ENCODE measurements around the gene LZTR1.
A peak's percentile ranks its signal among the peaks of the same experiment; 100 is the strongest.
"Not testable (repeated sequence)": the region's sequence is repeated elsewhere in the genome, so short reads cannot be mapped to it uniquely, and the experiment has no call there.

LZTR1 gene

GRCh38 chr22:20996598-20997535 lies 14.8 kb downstream of the LZTR1 start:
- no peak for DNase-seq (ENCODE audit: low read depth)

- no peak for DNase-seq (ENCODE audit: low read depth)
Measured at GRCh38 chr22:20997536-20998257, 15.6 kb downstream of the LZTR1 start.

GRCh38 chr22:20998411-20999336 lies 16.6 kb downstream of the LZTR1 start:
- no peak for DNase-seq (ENCODE audit: low read depth)

- no peak for DNase-seq (ENCODE audit: low read depth)
Measured at GRCh38 chr22:20999350-21000206, 17.5 kb downstream of the LZTR1 start.

GRCh38 chr22:21000207-21000986 lies 18.3 kb downstream of the LZTR1 start:
- DNase-seq (ENCODE audit: low read depth): no peak

- no peak for DNase-seq (ENCODE audit: low read depth)
Measured at GRCh38 chr22:21000987-21001600, 19.0 kb downstream of the LZTR1 start.

- DNase-seq (ENCODE audit: low read depth): peak; percentile 94
Measured at GRCh38 chr22:21001601-21002325, 19.7 kb downstream of the LZTR1 start, which contains the start of gene THAP7. TSS of gene THAP7 (minus strand) at chr22:21002118. CDS start at chr22:21001911, 207 bp downstream.

GRCh38 chr22:21003782-21004181 lies 21.7 kb downstream of the LZTR1 start:
- DNase-seq (ENCODE audit: low read depth): no peak

- not testable (repeated sequence) for DNase-seq (ENCODE audit: low read depth)
Measured at GRCh38 chr22:21009208-21009607, 27.1 kb downstream of the LZTR1 start.

- DNase-seq (ENCODE audit: low read depth): no peak
Measured at GRCh38 chr22:21009638-21010425, 27.7 kb downstream of the LZTR1 start.

GRCh38 chr22:21010426-21011113 lies 28.5 kb downstream of the LZTR1 start:
- DNase-seq (ENCODE audit: low read depth): no peak

- no peak for DNase-seq (ENCODE audit: low read depth)
Measured at GRCh38 chr22:21012446-21013407, 30.6 kb downstream of the LZTR1 start.

GRCh38 chr22:21013657-21014201 lies 31.6 kb downstream of the LZTR1 start:
- no peak for DNase-seq (ENCODE audit: low read depth)

- peak; percentile 64 for DNase-seq (ENCODE audit: low read depth)
Measured at GRCh38 chr22:21014202-21014725, 32.2 kb downstream of the LZTR1 start.

GRCh38 chr22:21014726-21015465 lies 32.8 kb downstream of the LZTR1 start, which contains the start of gene P2RX6:
TSS of gene P2RX6 (plus strand) at chr22:21015165. CDS start at chr22:21015175, 10 bp downstream.
- DNase-seq (ENCODE audit: low read depth): no peak
